Measurements from ENCODE around the gene BAHCC1. TPM values are rescaled to one million over a fixed set of nuclear protein-coding genes. Genes with fewer than 3 reads are reported as not detected.

The BAHCC1 gene
- total RNA-seq, 1 donor from 2014 or later, result 22.7 TPM

DNA sequence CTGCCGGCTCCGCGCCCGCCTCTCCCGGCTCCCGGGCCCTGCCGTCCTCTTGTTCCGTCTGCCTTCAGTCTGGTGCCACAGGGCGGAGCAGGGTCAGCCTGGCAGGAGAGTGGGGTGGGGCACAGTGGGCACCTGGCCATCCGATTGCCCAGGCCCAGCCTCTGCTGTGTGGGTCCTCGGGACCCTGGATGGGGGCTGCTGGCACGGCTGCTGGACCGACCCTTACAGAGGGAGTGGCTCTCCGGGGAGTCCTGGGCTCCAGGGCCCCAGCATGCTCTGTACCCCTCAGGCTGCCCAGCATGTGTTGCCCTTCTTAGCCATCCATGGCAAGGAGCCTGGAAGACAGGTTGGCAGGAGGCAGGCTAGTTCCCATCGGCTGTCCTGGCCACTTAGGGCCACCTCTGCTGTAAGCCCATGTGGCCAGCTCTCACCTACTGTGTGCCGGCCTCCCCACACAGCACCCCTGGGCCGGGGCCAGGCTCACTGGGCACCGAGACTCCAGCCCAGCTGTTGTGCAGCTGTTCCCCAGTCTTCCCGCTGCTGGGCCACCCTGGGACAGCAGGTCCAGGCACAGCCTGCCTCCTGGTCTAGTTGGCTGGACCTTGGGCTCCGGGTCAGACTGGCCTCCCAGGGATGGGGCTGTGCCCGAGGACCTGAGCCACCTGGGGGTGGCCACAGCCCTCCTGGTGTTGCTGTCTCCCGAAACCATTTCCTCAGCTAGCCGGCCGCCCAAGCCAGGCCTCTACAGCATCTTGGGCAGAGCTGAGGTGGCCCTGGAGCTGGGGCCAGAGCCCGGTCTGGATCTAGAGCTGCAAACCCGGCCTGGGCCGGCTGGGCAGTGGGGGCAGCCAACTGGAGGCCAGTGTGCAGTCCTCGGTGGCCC lies 24.9 kb downstream of the BAHCC1 start:
- H3K27ac Mint-ChIP-seq (ENCODE audit: unreplicated experiment), result peak overlapping the region; percentile 93
- no peak for DNase-seq (ENCODE audit: low spot score)

GRCh38 chr17:81420769-81421462 lies 25.7 kb downstream of the BAHCC1 start:
- H3K9me3 Mint-ChIP-seq (ENCODE audit: low read depth), result no peaks in the 10 kb centered on the region
- H3K4me3 Mint-ChIP-seq (ENCODE audit: unreplicated experiment), result peak overlapping the region; percentile 6
- no peak for DNase-seq (ENCODE audit: low spot score)
- no peaks in the 10 kb centered on the region for H3K36me3 Mint-ChIP-seq (ENCODE audit: low read depth)
- no peaks in the 10 kb centered on the region for H3K27me3 Mint-ChIP-seq (ENCODE audit: low read depth)
- H3K27ac Mint-ChIP-seq (ENCODE audit: unreplicated experiment), result peak overlapping the region; percentile 93
- peaks cover 65% of the 10 kb centered on the region for H3K4me1 Mint-ChIP-seq (ENCODE audit: low read depth)
- no peak for TF ChIP-seq CTCF (IDR thresholded peaks at IDR 0.05)

More for the DNA sequence above, 24.9 kb downstream of the BAHCC1 start:
- Mint-ChIP-seq H3K4me1 (ENCODE audit: low read depth) (peaks cover 65% of the 10 kb centered on the region), H3K36me3 (ENCODE audit: low read depth) (no peaks in the 10 kb centered on the region), H3K4me3 (ENCODE audit: unreplicated experiment) (peak overlapping the region; percentile 60), H3K9me3 (ENCODE audit: low read depth) (no peaks in the 10 kb centered on the region), H3K27me3 (ENCODE audit: low read depth) (no peaks in the 10 kb centered on the region)
- no peak for TF ChIP-seq CTCF (IDR thresholded peaks at IDR 0.05)

- no peak for DNase-seq (ENCODE audit: low spot score)
- H3K4me3 Mint-ChIP-seq (ENCODE audit: unreplicated experiment), result peak overlapping the region; percentile 16
- no peak overlapping the region for H3K27ac Mint-ChIP-seq (ENCODE audit: unreplicated experiment)
These were observed 27.8 kb downstream of the BAHCC1 start for GRCh38 chr17:81422776-81423697.

DNA sequence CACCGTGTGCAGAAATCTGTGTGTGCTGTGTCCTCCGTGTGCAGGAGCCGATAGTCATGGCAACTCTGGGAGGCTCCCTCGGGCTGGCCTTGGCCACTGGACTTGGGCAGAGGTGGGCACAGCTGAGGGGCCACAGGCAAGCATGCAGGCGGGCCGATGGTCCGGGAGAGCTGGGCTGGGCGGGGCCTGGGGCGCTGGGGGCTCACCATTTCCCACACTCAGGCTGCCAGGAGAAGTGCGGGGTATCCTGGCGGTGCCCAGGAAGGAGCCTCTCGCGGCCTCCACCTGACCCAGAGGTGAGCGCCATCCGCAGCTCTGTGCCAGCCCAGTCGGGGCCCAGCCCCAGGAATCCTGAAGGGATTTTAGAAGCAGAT lies 28.4 kb downstream of the BAHCC1 start:
- peaks cover 57% of the 10 kb centered on the region for H3K4me1 Mint-ChIP-seq (ENCODE audit: low read depth)
- H3K9me3 Mint-ChIP-seq (ENCODE audit: low read depth), result no peaks in the 10 kb centered on the region
- H3K4me3 Mint-ChIP-seq (ENCODE audit: unreplicated experiment), result no peak overlapping the region
- TF ChIP-seq CTCF (IDR thresholded peaks at IDR 0.05), result no peak
- no peaks in the 10 kb centered on the region for H3K27me3 Mint-ChIP-seq (ENCODE audit: low read depth)
- DNase-seq (ENCODE audit: low spot score), result no peak
- H3K36me3 Mint-ChIP-seq (ENCODE audit: low read depth), result no peaks in the 10 kb centered on the region
- no peak overlapping the region for H3K27ac Mint-ChIP-seq (ENCODE audit: unreplicated experiment)

More at GRCh38 chr17:81422776-81423697, 27.8 kb downstream of the BAHCC1 start:
- H3K36me3 Mint-ChIP-seq (ENCODE audit: low read depth), result no peaks in the 10 kb centered on the region
- H3K27me3 Mint-ChIP-seq (ENCODE audit: low read depth), result no peaks in the 10 kb centered on the region
- peaks cover 59% of the 10 kb centered on the region for H3K4me1 Mint-ChIP-seq (ENCODE audit: low read depth)
- TF ChIP-seq CTCF (IDR thresholded peaks at IDR 0.05), result peak; percentile 11
- H3K9me3 Mint-ChIP-seq (ENCODE audit: low read depth), result no peaks in the 10 kb centered on the region

All from chondrocyte (in vitro differentiated cells).